HEK293 (cell line): ENCODE data around the gene ECE1.

Source experiments
- CTCF ChIP-seq: fragments of 450-650 bp; formaldehyde crosslinking; IDR thresholded peaks from 2 replicates; pipeline ENCODE4 v1.5.1; 2016; ENCODE audit warnings: missing biosample characterization, missing genetic modification characterization
- SP2 ChIP-seq: fragments of 450-650 bp; formaldehyde crosslinking; IDR thresholded peaks from 2 replicates; pipeline ENCODE4 v1.5.1; 2016; ENCODE audit warnings: missing biosample characterization, missing genetic modification characterization
- ZNF18 ChIP-seq: fragments of 450-650 bp; formaldehyde crosslinking; IDR thresholded peaks from 2 replicates; pipeline ENCODE4 v1.5.1; 2016; ENCODE audit warnings: missing biosample characterization, missing genetic modification characterization
- ZNF366 ChIP-seq: fragments of 450-650 bp; formaldehyde crosslinking; conservative IDR thresholded peaks from 2 replicates; pipeline ENCODE4 v1.5.1; 2016; ENCODE audit warnings: missing biosample characterization, missing genetic modification characterization
- TF ChIP-seq, protein P1 (sequence below): fragments of 450-650 bp; formaldehyde crosslinking; IDR thresholded peaks from 2 replicates; pipeline ENCODE4 v1.5.1; 2016; ENCODE audit warnings: missing biosample characterization, missing genetic modification characterization
- TF ChIP-seq, protein P2 (sequence below): fragments of 450-650 bp; formaldehyde crosslinking; IDR thresholded peaks from 2 replicates; pipeline ENCODE4 v1.5.1; 2017; ENCODE audit warnings: missing biosample characterization, missing genetic modification characterization
- TF ChIP-seq, protein P3 (sequence below): fragments of 450-650 bp; formaldehyde crosslinking; IDR thresholded peaks from 2 replicates; pipeline ENCODE4 v1.5.1; 2016; ENCODE audit warnings: missing biosample characterization, missing genetic modification characterization, low read depth

GRCh38 chr1:21317035-21317689, 26.9 kb upstream of the ECE1 start:
- no peak for TF ChIP-seq CTCF (tag by site-specific recombination)
- TF ChIP-seq, protein P1, sequence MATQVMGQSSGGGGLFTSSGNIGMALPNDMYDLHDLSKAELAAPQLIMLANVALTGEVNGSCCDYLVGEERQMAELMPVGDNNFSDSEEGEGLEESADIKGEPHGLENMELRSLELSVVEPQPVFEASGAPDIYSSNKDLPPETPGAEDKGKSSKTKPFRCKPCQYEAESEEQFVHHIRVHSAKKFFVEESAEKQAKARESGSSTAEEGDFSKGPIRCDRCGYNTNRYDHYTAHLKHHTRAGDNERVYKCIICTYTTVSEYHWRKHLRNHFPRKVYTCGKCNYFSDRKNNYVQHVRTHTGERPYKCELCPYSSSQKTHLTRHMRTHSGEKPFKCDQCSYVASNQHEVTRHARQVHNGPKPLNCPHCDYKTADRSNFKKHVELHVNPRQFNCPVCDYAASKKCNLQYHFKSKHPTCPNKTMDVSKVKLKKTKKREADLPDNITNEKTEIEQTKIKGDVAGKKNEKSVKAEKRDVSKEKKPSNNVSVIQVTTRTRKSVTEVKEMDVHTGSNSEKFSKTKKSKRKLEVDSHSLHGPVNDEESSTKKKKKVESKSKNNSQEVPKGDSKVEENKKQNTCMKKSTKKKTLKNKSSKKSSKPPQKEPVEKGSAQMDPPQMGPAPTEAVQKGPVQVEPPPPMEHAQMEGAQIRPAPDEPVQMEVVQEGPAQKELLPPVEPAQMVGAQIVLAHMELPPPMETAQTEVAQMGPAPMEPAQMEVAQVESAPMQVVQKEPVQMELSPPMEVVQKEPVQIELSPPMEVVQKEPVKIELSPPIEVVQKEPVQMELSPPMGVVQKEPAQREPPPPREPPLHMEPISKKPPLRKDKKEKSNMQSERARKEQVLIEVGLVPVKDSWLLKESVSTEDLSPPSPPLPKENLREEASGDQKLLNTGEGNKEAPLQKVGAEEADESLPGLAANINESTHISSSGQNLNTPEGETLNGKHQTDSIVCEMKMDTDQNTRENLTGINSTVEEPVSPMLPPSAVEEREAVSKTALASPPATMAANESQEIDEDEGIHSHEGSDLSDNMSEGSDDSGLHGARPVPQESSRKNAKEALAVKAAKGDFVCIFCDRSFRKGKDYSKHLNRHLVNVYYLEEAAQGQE (tag by site-specific recombination), result no peak
- TF ChIP-seq, protein P2, sequence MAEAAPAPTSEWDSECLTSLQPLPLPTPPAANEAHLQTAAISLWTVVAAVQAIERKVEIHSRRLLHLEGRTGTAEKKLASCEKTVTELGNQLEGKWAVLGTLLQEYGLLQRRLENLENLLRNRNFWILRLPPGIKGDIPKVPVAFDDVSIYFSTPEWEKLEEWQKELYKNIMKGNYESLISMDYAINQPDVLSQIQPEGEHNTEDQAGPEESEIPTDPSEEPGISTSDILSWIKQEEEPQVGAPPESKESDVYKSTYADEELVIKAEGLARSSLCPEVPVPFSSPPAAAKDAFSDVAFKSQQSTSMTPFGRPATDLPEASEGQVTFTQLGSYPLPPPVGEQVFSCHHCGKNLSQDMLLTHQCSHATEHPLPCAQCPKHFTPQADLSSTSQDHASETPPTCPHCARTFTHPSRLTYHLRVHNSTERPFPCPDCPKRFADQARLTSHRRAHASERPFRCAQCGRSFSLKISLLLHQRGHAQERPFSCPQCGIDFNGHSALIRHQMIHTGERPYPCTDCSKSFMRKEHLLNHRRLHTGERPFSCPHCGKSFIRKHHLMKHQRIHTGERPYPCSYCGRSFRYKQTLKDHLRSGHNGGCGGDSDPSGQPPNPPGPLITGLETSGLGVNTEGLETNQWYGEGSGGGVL (tag by site-specific recombination), result no peak
- TF ChIP-seq SP2 (tag by site-specific recombination), result no peak
- TF ChIP-seq ZNF366, result no peak
- TF ChIP-seq, protein P3, sequence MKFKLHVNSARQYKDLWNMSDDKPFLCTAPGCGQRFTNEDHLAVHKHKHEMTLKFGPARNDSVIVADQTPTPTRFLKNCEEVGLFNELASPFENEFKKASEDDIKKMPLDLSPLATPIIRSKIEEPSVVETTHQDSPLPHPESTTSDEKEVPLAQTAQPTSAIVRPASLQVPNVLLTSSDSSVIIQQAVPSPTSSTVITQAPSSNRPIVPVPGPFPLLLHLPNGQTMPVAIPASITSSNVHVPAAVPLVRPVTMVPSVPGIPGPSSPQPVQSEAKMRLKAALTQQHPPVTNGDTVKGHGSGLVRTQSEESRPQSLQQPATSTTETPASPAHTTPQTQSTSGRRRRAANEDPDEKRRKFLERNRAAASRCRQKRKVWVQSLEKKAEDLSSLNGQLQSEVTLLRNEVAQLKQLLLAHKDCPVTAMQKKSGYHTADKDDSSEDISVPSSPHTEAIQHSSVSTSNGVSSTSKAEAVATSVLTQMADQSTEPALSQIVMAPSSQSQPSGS, result no peak
- TF ChIP-seq ZNF18 (tag by site-specific recombination), result no peak
